Endodermal cell (in vitro differentiated cells): Measurements from ENCODE around the gene C3orf52. TPM values are rescaled to one million over a fixed set of nuclear protein-coding genes. Genes with fewer than 3 reads are reported as not detected.

Experiments
- DNase-seq: peaks from one replicate; pipeline ENCODE4 v3.0.0-alpha.2; 2017
- H3K27ac ChIP-seq: 2 replicates; pipeline ENCODE4 v1.5.1; 2013; ENCODE audit warnings: mild to moderate bottlenecking, low read depth, low read length, moderate library complexity
- H3K27me3 ChIP-seq: 2 replicates; pipeline ENCODE4 v1.6.1; 2013; ENCODE audit warnings: mild to moderate bottlenecking, low read length, moderate library complexity; ENCODE audit not compliant: insufficient read depth, control insufficient read depth, poor library complexity, severe bottlenecking
- H3K36me3 ChIP-seq: 2 replicates; pipeline ENCODE4 v1.7.0; 2013; ENCODE audit warnings: mild to moderate bottlenecking, low read length, moderate library complexity; ENCODE audit not compliant: control insufficient read depth, insufficient read depth
- H3K4me1 ChIP-seq: one replicate; pipeline ENCODE4 v1.7.0; 2013; ENCODE audit warnings: low read length; ENCODE audit not compliant: control insufficient read depth, insufficient read depth
- H3K4me3 ChIP-seq: 2 replicates; pipeline ENCODE4 v1.5.1; 2013; ENCODE audit warnings: mild to moderate bottlenecking, low read length, moderate library complexity
- H3K9ac ChIP-seq: 2 replicates; pipeline ENCODE4 v1.6.1; 2013; ENCODE audit warnings: mild to moderate bottlenecking, low read length, moderate library complexity; ENCODE audit not compliant: poor library complexity, severe bottlenecking; ENCODE audit errors: extremely low read depth
- H3K9me3 ChIP-seq: 2 replicates; pipeline ENCODE4 v1.6.1; 2013; ENCODE audit warnings: mild to moderate bottlenecking, low read length, moderate library complexity; ENCODE audit not compliant: control insufficient read depth
- H3K27ac Mint-ChIP-seq: 2 replicates; pipeline ENCODE4 v1.8.0; 2020; ENCODE audit warnings: mixed read lengths
- H3K27me3 Mint-ChIP-seq: 2 replicates; pipeline ENCODE4 v1.8.0; 2021; ENCODE audit warnings: mild to moderate bottlenecking, mixed read lengths; ENCODE audit not compliant: insufficient read depth
- H3K36me3 Mint-ChIP-seq: 2 replicates; pipeline ENCODE4 v1.8.0; 2020; ENCODE audit warnings: low read depth, mixed read lengths
- H3K4me1 Mint-ChIP-seq: 2 replicates; pipeline ENCODE4 v1.8.0; 2020; ENCODE audit warnings: mixed read lengths
- H3K4me3 Mint-ChIP-seq: 2 replicates; pipeline ENCODE4 v1.8.0; 2020; ENCODE audit warnings: mild to moderate bottlenecking, moderate library complexity, mixed read lengths
- H3K9me3 Mint-ChIP-seq: 2 replicates; pipeline ENCODE4 v1.8.0; 2020; ENCODE audit warnings: mild to moderate bottlenecking, mixed read lengths
- WGBS, 2 experiments: methylation state at CpG; one replicate each; pipeline versions ENCODE4 v1.1.5 to v1.1.7; 2013; ENCODE audit warnings: missing lambda C conversion rate in 2 of 2, mixed read lengths in 1 of 2; ENCODE audit not compliant: insufficient coverage in 1 of 2, insufficient read length in 1 of 2; 5-methylcytosine and 5-hydroxymethylcytosine counted together
- total RNA-seq, 2 donors: library from RNA; stranded (reverse); fragmentation: NEBNext Ultra II Directional in 1 of 2; extraction: Animal tissue kit (Norgen Biotek cat#: 25700) in 1 of 2; gene quantifications; 2 replicates in 1 of 2; 3 replicates in 1 of 2; pipeline ENCODE4 v1.2.1, GENCODE V29; 2021
- TF ChIP-seq, protein P1 (sequence below): fragments of 200-600 bp; sonication (generic); conservative IDR thresholded peaks from 2 replicates; pipeline ENCODE4 v1.5.0; 2021; ENCODE audit warnings: antibody characterized with exemption, mild to moderate bottlenecking

The C3orf52 gene
- total RNA-seq, 2 donors from 2014 or later: 5.2 to 6.7 TPM

DNA sequence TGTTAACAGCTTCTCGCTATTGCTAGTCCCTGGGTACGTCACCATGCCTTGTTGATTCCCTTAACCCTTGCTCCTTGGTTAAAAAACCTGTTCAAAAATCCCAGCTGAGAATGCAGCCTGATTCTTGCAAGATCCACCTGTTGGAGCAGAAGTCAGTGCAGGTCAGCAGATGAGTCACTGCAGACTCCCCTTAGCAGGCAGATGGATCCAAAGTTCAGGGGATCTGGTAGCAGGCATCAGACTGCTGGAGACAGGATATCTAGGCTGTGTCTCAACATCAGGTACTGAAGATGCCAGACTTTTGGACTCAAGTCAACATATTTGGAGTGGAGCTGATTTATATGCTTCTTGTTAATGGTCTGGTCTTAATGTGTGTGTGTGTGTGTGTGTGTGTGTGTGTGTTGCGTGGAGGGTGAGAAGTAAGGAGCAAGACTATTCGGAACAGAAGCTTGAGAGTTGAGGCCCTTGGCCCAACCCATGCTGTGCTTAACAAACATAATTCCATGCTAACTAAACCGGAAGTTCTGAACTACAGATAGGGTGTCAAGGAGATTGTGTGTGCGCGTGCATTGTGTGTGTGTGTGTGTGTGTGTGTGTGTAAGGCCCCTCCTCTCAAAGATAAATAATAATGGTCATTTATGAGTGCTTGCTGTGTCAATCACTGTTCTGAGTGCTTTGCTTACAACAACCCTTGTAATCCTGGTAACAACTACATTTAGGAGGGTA, 1.0 kb upstream of the C3orf52 start:
- peaks cover 30% of the 10 kb centered on the region for H3K4me1 Mint-ChIP-seq

DNA sequence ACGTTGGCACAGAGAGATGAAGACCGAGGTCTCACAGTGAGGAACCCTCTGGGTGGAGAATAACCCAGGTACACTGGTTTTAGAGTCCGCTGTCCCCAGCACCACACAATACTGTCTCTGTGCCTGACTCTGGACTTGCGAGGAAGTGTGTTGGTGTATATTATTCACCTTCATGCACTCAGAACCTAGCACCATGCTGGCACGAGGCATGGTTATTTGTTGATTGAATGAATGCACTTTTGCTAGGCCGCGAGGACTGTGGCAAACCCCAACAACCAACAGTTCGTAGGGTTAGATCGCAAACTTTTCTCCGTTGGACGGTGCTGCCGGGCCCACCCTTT, 484 bp upstream of the C3orf52 start:
- peaks cover 31% of the 10 kb centered on the region for H3K4me1 Mint-ChIP-seq
- TF ChIP-seq, protein P1, sequence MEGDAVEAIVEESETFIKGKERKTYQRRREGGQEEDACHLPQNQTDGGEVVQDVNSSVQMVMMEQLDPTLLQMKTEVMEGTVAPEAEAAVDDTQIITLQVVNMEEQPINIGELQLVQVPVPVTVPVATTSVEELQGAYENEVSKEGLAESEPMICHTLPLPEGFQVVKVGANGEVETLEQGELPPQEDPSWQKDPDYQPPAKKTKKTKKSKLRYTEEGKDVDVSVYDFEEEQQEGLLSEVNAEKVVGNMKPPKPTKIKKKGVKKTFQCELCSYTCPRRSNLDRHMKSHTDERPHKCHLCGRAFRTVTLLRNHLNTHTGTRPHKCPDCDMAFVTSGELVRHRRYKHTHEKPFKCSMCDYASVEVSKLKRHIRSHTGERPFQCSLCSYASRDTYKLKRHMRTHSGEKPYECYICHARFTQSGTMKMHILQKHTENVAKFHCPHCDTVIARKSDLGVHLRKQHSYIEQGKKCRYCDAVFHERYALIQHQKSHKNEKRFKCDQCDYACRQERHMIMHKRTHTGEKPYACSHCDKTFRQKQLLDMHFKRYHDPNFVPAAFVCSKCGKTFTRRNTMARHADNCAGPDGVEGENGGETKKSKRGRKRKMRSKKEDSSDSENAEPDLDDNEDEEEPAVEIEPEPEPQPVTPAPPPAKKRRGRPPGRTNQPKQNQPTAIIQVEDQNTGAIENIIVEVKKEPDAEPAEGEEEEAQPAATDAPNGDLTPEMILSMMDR: no peak
- H3K36me3 Mint-ChIP-seq: no peaks in the 10 kb centered on the region
- peaks cover 25% of the 10 kb centered on the region for H3K27me3 Mint-ChIP-seq
- H3K27me3 ChIP-seq: no peaks in the 10 kb centered on the region
- H3K4me3 ChIP-seq: peak overlapping the region; percentile 86
- H3K4me1 ChIP-seq: peaks cover 4% of the 10 kb centered on the region
- peak overlapping the region; percentile 72 for H3K4me3 Mint-ChIP-seq
- H3K9me3 ChIP-seq: no peaks in the 10 kb centered on the region
- DNase-seq: no peak
- no peak overlapping the region for H3K27ac Mint-ChIP-seq
- peak overlapping the region; percentile 52 for H3K9ac ChIP-seq
- H3K27ac ChIP-seq: no peak overlapping the region
- WGBS, 2 experiments: 5 to 36% methylated on average over 7 to 12 of the region's 12 CpGs
- H3K36me3 ChIP-seq: no peaks in the 10 kb centered on the region
- no peaks in the 10 kb centered on the region for H3K9me3 Mint-ChIP-seq

More for the DNA sequence above, 1.0 kb upstream of the C3orf52 start:
- Histone ChIP-seq H3K9ac (peak overlapping the region; percentile 52), H3K27ac (no peak overlapping the region), H3K4me3 (peak overlapping the region; percentile 86), H3K27me3 (no peaks in the 10 kb centered on the region), H3K9me3 (no peaks in the 10 kb centered on the region), H3K4me1 (peaks cover 4% of the 10 kb centered on the region), H3K36me3 (no peaks in the 10 kb centered on the region)
- Mint-ChIP-seq H3K9me3 (no peaks in the 10 kb centered on the region), H3K27me3 (peaks cover 25% of the 10 kb centered on the region), H3K36me3 (no peaks in the 10 kb centered on the region), H3K27ac (no peak overlapping the region), H3K4me3 (peak overlapping the region; percentile 72)
- DNase-seq: no peak
- WGBS, 2 experiments: 78 to 82% methylated on average over 2 to 7 of the region's 7 CpGs
- TF ChIP-seq, protein P1: no peak

DNA sequence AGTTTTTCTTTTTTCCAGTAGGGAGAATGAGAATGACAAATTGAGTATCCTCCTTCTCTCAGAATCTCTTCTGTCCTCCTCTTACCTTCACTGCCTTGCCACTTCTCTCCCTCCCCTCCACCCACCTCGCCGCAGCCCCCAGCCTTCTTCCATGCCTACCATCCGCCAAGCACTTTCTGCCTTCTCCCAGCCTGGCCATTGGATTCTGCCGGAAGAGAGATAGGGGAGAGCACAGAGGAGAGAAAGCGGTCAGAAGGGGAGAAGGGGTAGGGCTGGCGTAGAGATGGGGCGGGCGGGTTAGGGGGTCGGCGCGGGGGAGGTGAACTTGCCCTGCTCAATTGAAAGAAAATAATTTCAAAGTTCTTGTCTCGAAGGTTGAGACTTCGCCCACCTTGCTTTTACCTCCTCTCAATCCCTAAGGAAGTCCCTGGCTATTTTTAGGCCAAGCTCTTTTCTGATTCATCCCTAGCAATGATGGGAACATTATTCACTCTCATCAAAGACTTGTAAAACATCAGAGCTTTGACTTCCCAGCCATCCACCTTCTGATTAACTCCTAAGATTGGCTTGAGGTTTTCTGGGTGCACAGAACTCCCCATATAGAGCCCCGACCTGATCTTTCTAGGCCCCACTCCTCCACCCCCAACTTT, 811 bp downstream of the C3orf52 start:
- no peaks in the 10 kb centered on the region for H3K36me3 Mint-ChIP-seq
- peaks cover 25% of the 10 kb centered on the region for H3K27me3 Mint-ChIP-seq
- no peaks in the 10 kb centered on the region for H3K36me3 ChIP-seq
- H3K27ac ChIP-seq: no peak overlapping the region
- H3K27ac Mint-ChIP-seq: peak overlapping the region; percentile 79
- H3K4me3 Mint-ChIP-seq: peak overlapping the region; percentile 72
- peak overlapping the region; percentile 52 for H3K9ac ChIP-seq
- peak overlapping the region; percentile 86 for H3K4me3 ChIP-seq
- peaks cover 7% of the 10 kb centered on the region for H3K4me1 ChIP-seq
- no peaks in the 10 kb centered on the region for H3K27me3 ChIP-seq
- WGBS, 2 experiments: 16 to 47% methylated on average over 2 to 14 of the region's 14 CpGs
- no peaks in the 10 kb centered on the region for H3K9me3 Mint-ChIP-seq
- TF ChIP-seq, protein P1: no peak
- H3K9me3 ChIP-seq: no peaks in the 10 kb centered on the region
- peaks cover 36% of the 10 kb centered on the region for H3K4me1 Mint-ChIP-seq
- peak; percentile 64 for DNase-seq
